Lung (tissue), 12 donors: ENCODE data around the gene SOD1. TPM values are rescaled to one million over a fixed set of nuclear protein-coding genes. Genes with fewer than 3 reads are reported as not detected.

Source experiments
- ATAC-seq: fragments of 200-7000 bp; cut with Tn5 transposase; one replicate; pipeline ENCODE4 v1.9.1; 2020; ENCODE audit warnings: moderate number of reproducible peaks; ENCODE audit not compliant: insufficient read depth, low FRiP score
- DNase-seq, 3 donors: peaks; one replicate each; pipeline ENCODE4 v3.0.0-alpha.2; 2013 to 2017
- H3K27ac ChIP-seq, 2 donors: one replicate each; pipeline ENCODE4 v1.5.1; 2013; ENCODE audit warnings: mild to moderate bottlenecking in 2 of 2, moderate library complexity in 2 of 2, control low read depth in 1 of 2, inconsistent platforms in 1 of 2, low read depth in 1 of 2, low read length in 1 of 2
- H3K27me3 ChIP-seq, 3 donors: one replicate each; pipeline ENCODE4 v1.5.1; 2013; ENCODE audit warnings: low read length in 2 of 3; ENCODE audit not compliant: control insufficient read depth in 3 of 3, insufficient read depth in 3 of 3
- H3K36me3 ChIP-seq, 4 donors: one replicate each; pipeline ENCODE4 v1.5.1; 2013; ENCODE audit warnings: low read length in 4 of 4, mild to moderate bottlenecking in 1 of 4, moderate library complexity in 1 of 4; ENCODE audit not compliant: control insufficient read depth in 4 of 4, insufficient read depth in 4 of 4
- H3K4me1 ChIP-seq, 5 donors: one replicate each; pipeline ENCODE4 v1.5.1; 2013; ENCODE audit warnings: low read length in 5 of 5, mild to moderate bottlenecking in 2 of 5, moderate library complexity in 1 of 5; ENCODE audit not compliant: control insufficient read depth in 5 of 5, insufficient read depth in 5 of 5
- H3K4me3 ChIP-seq: one replicate; pipeline ENCODE4 v1.5.1; 2013; ENCODE audit warnings: mild to moderate bottlenecking, control low read depth, moderate library complexity
- H3K9ac ChIP-seq, 2 donors: one replicate each; pipeline ENCODE4 v1.5.1; 2013; ENCODE audit warnings: low read length in 2 of 2, control low read depth in 1 of 2; ENCODE audit not compliant: insufficient read depth in 1 of 2
- H3K9me3 ChIP-seq, 4 donors: one replicate each; pipeline ENCODE4 v1.5.1; 2013; ENCODE audit warnings: low read length in 3 of 4, mild to moderate bottlenecking in 1 of 4, moderate library complexity in 1 of 4; ENCODE audit not compliant: control insufficient read depth in 4 of 4, insufficient read depth in 3 of 4
- WGBS, 2 donors: extraction: QIAGEN DNeasy Blood & Tissue Kit; methylation state at CpG; one replicate each; pipeline ENCODE4 v1.1.7; 2013; 5-methylcytosine and 5-hydroxymethylcytosine counted together
- polyA plus RNA-seq, 2 donors: library from polyadenylated mRNA; stranded (reverse); fragments of 200-250 nt; gene quantifications; one replicate each; pipeline ENCODE4 v1.2.1, GENCODE V29; 2013
- total RNA-seq, 2 donors: library from RNA; depleted of rRNA in 1 of 2; stranded (reverse); fragments of >200 nt in 1 of 2; gene quantifications; one replicate each; pipeline ENCODE4 v1.2.1, GENCODE V29; 2014 to 2021
- TF ChIP-seq, protein P1 (sequence below): IDR thresholded peaks from 2 replicates; pipeline ENCODE4 v1.5.1; 2012; ENCODE audit warnings: mild to moderate bottlenecking; ENCODE audit errors: control extremely low read depth, extremely low read depth
- donor health status: control.
- donor health status: control.
- donor health status: Bipolar disorder and iron deficiency.
- donor health status: healthy.
- donor health status: DM: yes; HTN: yes; CAD: no.

The SOD1 gene
- total and polyA plus RNA-seq, 4 donors, result 90.3 to 315 (median 169) TPM

- Histone ChIP-seq H3K4me3 (no peak overlapping the region), H3K9me3 (no peaks in the 10 kb centered on the region), H3K36me3 (peaks cover 12 to 29% (median 28%) of the 10 kb centered on the region in 4 donors), H3K27me3 (no peaks in the 10 kb centered on the region), H3K9ac (no peak overlapping the region), H3K27ac (no peak overlapping the region), H3K4me1 (peaks cover 0 to 7% (median 0%) of the 10 kb centered on the region in 5 donors)
- TF ChIP-seq, protein P1, sequence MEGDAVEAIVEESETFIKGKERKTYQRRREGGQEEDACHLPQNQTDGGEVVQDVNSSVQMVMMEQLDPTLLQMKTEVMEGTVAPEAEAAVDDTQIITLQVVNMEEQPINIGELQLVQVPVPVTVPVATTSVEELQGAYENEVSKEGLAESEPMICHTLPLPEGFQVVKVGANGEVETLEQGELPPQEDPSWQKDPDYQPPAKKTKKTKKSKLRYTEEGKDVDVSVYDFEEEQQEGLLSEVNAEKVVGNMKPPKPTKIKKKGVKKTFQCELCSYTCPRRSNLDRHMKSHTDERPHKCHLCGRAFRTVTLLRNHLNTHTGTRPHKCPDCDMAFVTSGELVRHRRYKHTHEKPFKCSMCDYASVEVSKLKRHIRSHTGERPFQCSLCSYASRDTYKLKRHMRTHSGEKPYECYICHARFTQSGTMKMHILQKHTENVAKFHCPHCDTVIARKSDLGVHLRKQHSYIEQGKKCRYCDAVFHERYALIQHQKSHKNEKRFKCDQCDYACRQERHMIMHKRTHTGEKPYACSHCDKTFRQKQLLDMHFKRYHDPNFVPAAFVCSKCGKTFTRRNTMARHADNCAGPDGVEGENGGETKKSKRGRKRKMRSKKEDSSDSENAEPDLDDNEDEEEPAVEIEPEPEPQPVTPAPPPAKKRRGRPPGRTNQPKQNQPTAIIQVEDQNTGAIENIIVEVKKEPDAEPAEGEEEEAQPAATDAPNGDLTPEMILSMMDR, result no peak
- ATAC-seq (no peak), DNase-seq (no peak)
- 90 to 91% methylated on average over 12 of the region's 12 CpGs for WGBS, 2 donors
Observed at GRCh38 chr21:31671146-31671716, 11.7 kb downstream of the SOD1 start.

GRCh38 chr21:31671931-31672330, 12.4 kb downstream of the SOD1 start:
- TF ChIP-seq, protein P1, result no peak
- peaks cover 12 to 27% (median 22%) of the 10 kb centered on the region in 4 donors for H3K36me3 ChIP-seq
- no peaks in the 10 kb centered on the region for H3K9me3 ChIP-seq
- no peak for ATAC-seq
- WGBS, 2 donors, result 96 to 97% methylated on average over 17 of the region's 17 CpGs
- H3K27ac ChIP-seq, result no peak overlapping the region
- no peaks in the 10 kb centered on the region for H3K27me3 ChIP-seq
- H3K4me3 ChIP-seq, result no peak overlapping the region
- DNase-seq, result no peak
- H3K4me1 ChIP-seq, result peaks cover 0 to 7% (median 0%) of the 10 kb centered on the region in 5 donors
- H3K9ac ChIP-seq, result no peak overlapping the region

- TF ChIP-seq, protein P1, result no peak
- DNase-seq (no peak), ATAC-seq (no peak)
- peaks cover 0 to 7% (median 0%) of the 10 kb centered on the region in 5 donors for H3K4me1 ChIP-seq
- H3K9me3 ChIP-seq, result no peaks in the 10 kb centered on the region
- WGBS, 2 donors, result 74 to 83% methylated on average over 3 of the region's 3 CpGs
- H3K9ac ChIP-seq, result no peak overlapping the region
- no peak overlapping the region for H3K27ac ChIP-seq
- H3K27me3 ChIP-seq, result no peaks in the 10 kb centered on the region
- H3K4me3 ChIP-seq, result no peak overlapping the region
- peaks cover 11 to 22% (median 17%) of the 10 kb centered on the region in 4 donors for H3K36me3 ChIP-seq
Observed at GRCh38 chr21:31673321-31673912, 13.9 kb downstream of the SOD1 start.

DNA sequence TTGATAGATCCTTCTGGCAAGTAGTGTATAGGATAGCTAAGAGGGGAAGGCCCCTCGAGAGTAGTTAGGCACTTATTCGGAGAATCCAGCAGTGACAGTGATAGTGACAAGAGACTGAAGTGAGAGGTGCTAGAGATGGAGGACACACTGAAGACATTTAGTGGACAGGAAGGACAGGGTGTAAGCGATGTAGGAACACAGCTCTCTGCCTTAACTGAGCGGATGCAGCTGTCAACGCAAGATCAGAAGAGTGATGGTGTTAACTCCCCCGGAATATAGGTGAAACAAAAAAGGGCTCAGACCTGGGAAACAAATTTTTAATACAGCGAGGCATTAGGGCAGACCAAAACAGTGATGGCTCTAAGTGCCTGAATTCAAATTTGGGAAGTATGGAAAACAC, 15.8 kb downstream of the SOD1 start:
- TF ChIP-seq, protein P1, result no peak
- DNase-seq (peak in 2 of 3 donors; percentile 28 to 68), ATAC-seq (no peak)
- H3K9ac ChIP-seq, result no peak overlapping the region
- no peak overlapping the region for H3K27ac ChIP-seq
- peaks cover 12 to 18% (median 14%) of the 10 kb centered on the region in 4 donors for H3K36me3 ChIP-seq
- no peak overlapping the region for H3K4me3 ChIP-seq
- H3K4me1 ChIP-seq, result peaks cover 0 to 7% (median 0%) of the 10 kb centered on the region in 5 donors
- no peaks in the 10 kb centered on the region for H3K27me3 ChIP-seq
- WGBS, 2 donors, result 80 to 84% methylated on average over 7 of the region's 7 CpGs
- H3K9me3 ChIP-seq, result no peaks in the 10 kb centered on the region
